HepG2 (cell line): ENCODE results near the gene RTN4. TPM values are rescaled to one million over a fixed set of nuclear protein-coding genes. Genes with fewer than 3 reads are reported as not detected.

Experiments used
- ATAC-seq: fragments of 200-7000 bp; cut with Tn5 transposase; 3 replicates; pipeline ENCODE4 v1.9.1; 2020; ENCODE audit warnings: mild to moderate bottlenecking, moderate library complexity
- BruUV-seq: library from RNA; stranded (reverse); fragments of 400-500 nt; replicated peaks from 2 replicates; lab custom pipeline; 2021; lab: Mats Ljungman, UMichigan
- CTCF ChIA-PET: fragments of 300-600 bp; formaldehyde crosslinking; extraction: SDS; loops from one replicate; lab custom pipeline; 2021; ENCODE audit warnings: low total read pairs, inconsistent platforms, low intra/inter-chr PET ratio; lab: Yijun Ruan, JAX
- POLR2A ChIA-PET: fragments of 350-600 bp; sonication (Branson Sonifier 250); formaldehyde crosslinking; loops from one replicate; lab custom pipeline; 2020; ENCODE audit warnings: antibody characterized with exemption, inconsistent platforms; lab: Yijun Ruan, JAX
- DNase-seq: peaks from one replicate; pipeline ENCODE4 v3.0.0-alpha.2; 2015; ENCODE audit warnings: low spot score
- FAIRE-seq: peaks from 3 replicates; lab custom pipeline; 2011; peaks lifted over from hg19 to GRCh38; lab: Jason Lieb, UNC
- H2AFZ ChIP-seq: one replicate; pipeline ENCODE4 v1.6.1; 2011; ENCODE audit warnings: low read length, inconsistent platforms
- H3K27ac ChIP-seq: fragments of 300-600 bp; 3 replicates; pipeline ENCODE4 v1.8.0; 2011; ENCODE audit warnings: mixed run types, mild to moderate bottlenecking, mixed read lengths, low read length, inconsistent platforms; ENCODE audit not compliant: insufficient read depth; ENCODE audit errors: extremely low read length
- H3K27me3 ChIP-seq, 2 experiments: fragments of 200-600 bp in 1 of 2; 2 replicates in 1 of 2; 3 replicates in 1 of 2; pipeline versions ENCODE4 v1.6.0 to v1.8.0; 2011; ENCODE audit warnings: low read length in 2 of 2, mild to moderate bottlenecking in 2 of 2, moderate library complexity in 2 of 2, inconsistent platforms in 1 of 2; ENCODE audit not compliant: insufficient read depth in 2 of 2, control insufficient read depth in 1 of 2
- H3K36me3 ChIP-seq, 2 experiments: fragments of 200-600 bp in 1 of 2; replicated peaks in 1 of 2; 2 replicates in 1 of 2; 3 replicates in 1 of 2; pipeline versions ENCODE4 v1.5.1 to v1.8.0; 2011; ENCODE audit warnings: low read length in 2 of 2, inconsistent platforms in 1 of 2; ENCODE audit not compliant: insufficient read depth in 2 of 2, control insufficient read depth in 1 of 2
- H3K4me1 ChIP-seq: 2 replicates; pipeline ENCODE4 v1.5.1; 2012; ENCODE audit warnings: low read length, inconsistent platforms; ENCODE audit not compliant: insufficient read depth
- H3K4me2 ChIP-seq: 2 replicates; pipeline ENCODE4 v1.6.0; 2011; ENCODE audit warnings: low read depth, low read length, inconsistent platforms
- H3K4me3 ChIP-seq, 3 experiments: fragments of 200-600 bp in 1 of 3; sonication (generic), shearing (Covaris generic) in 1 of 3; replicated peaks in 1 of 3; 2 replicates each; pipeline ENCODE4 v1.5.1; 2011 to 2016; ENCODE audit warnings: low read length in 3 of 3, inconsistent platforms in 2 of 3, low read depth in 2 of 3, mild to moderate bottlenecking in 2 of 3, control low read depth in 1 of 3, mixed read lengths in 1 of 3; ENCODE audit not compliant: insufficient read depth in 1 of 3
- H3K79me2 ChIP-seq: one replicate; pipeline ENCODE4 v1.6.1; 2011; ENCODE audit warnings: low read length, inconsistent platforms; ENCODE audit not compliant: insufficient read depth
- H3K9ac ChIP-seq: 2 replicates; pipeline ENCODE4 v1.6.0; 2011; ENCODE audit warnings: mild to moderate bottlenecking, low read depth, low read length, inconsistent platforms; ENCODE audit not compliant: insufficient read depth
- H3K9me3 ChIP-seq: 2 replicates; pipeline ENCODE4 v1.5.1; 2012; ENCODE audit warnings: mild to moderate bottlenecking, low read length
- H4K20me1 ChIP-seq: 2 replicates; pipeline ENCODE4 v1.6.0; 2011; ENCODE audit warnings: inconsistent platforms, mild to moderate bottlenecking, low read length, moderate library complexity; ENCODE audit not compliant: insufficient read depth
- ARNT2 ChIP-seq: sonication (generic); formaldehyde crosslinking; IDR thresholded peaks from 2 replicates; pipeline ENCODE4 v1.8.0; 2022; ENCODE audit warnings: mild to moderate bottlenecking, low read depth, missing genetic modification reagents, moderate library complexity
- CEBPG ChIP-seq: IDR thresholded peaks from 2 replicates; pipeline ENCODE4 v1.6.1; 2016
- CREBL2 ChIP-seq: sonication (generic); formaldehyde crosslinking; IDR thresholded peaks from 2 replicates; pipeline ENCODE4 v1.8.1; 2023; ENCODE audit warnings: missing genetic modification reagents, mild to moderate bottlenecking, borderline replicate concordance
- FOSL2 ChIP-seq: sonication (generic); formaldehyde crosslinking; IDR thresholded peaks from 2 replicates; pipeline ENCODE4 v1.4.0; 2020; ENCODE audit warnings: missing genetic modification reagents
- MAX ChIP-seq: IDR thresholded peaks from 2 replicates; pipeline ENCODE4 v1.6.1; 2012; ENCODE audit warnings: inconsistent platforms
- NFAT5 ChIP-seq: sonication (generic); formaldehyde crosslinking; IDR thresholded peaks from 2 replicates; pipeline ENCODE4 v1.4.0; 2020; ENCODE audit warnings: missing genetic modification reagents
- NFRKB ChIP-seq: fragments of 450-650 bp; IDR thresholded peaks from 2 replicates; pipeline ENCODE4 v1.6.1; 2017
- PHF20 ChIP-seq: sonication (generic); formaldehyde crosslinking; IDR thresholded peaks from 2 replicates; pipeline ENCODE4 v1.5.0; 2020; ENCODE audit warnings: mild to moderate bottlenecking, missing genetic modification reagents
- SP1 ChIP-seq, 2 experiments: fragments of 450-650 bp in 1 of 2; sonication (generic) in 1 of 2; formaldehyde crosslinking in 1 of 2; IDR thresholded peaks; 2 replicates each; pipeline versions ENCODE4 v1.4.0 to v1.6.1; 2016 to 2020; ENCODE audit warnings: missing genetic modification reagents in 1 of 2
- TEAD2 ChIP-seq: sonication (generic); formaldehyde crosslinking; IDR thresholded peaks from 2 replicates; pipeline ENCODE4 v1.9.0; 2021; ENCODE audit warnings: missing genetic modification reagents
- U2AF2 ChIP-seq: fragments of 200-400 bp; formaldehyde crosslinking; IDR thresholded peaks from 2 replicates; pipeline ENCODE4 v1.6.1; 2017; ENCODE audit warnings: low read depth, mild to moderate bottlenecking, low read length
- ZNF136 ChIP-seq: sonication (generic); formaldehyde crosslinking; IDR thresholded peaks from 2 replicates; pipeline ENCODE4 v1.8.1; 2022; ENCODE audit warnings: low read depth, mild to moderate bottlenecking, moderate library complexity, missing genetic modification reagents
- ZNF362 ChIP-seq: sonication (generic); formaldehyde crosslinking; IDR thresholded peaks from 2 replicates; pipeline ENCODE4 v1.4.0; 2020; ENCODE audit warnings: missing genetic modification reagents, mild to moderate bottlenecking, borderline replicate concordance
- ZNF567 ChIP-seq: sonication (generic); formaldehyde crosslinking; IDR thresholded peaks from 2 replicates; pipeline ENCODE4 v1.8.1; 2023; ENCODE audit warnings: mild to moderate bottlenecking, missing genetic modification reagents, borderline replicate concordance
- ZNF580 ChIP-seq: IDR thresholded peaks from 2 replicates; pipeline ENCODE4 v1.6.1; 2016; ENCODE audit warnings: low read depth, borderline replicate concordance
- ZNF788 ChIP-seq: sonication (generic); formaldehyde crosslinking; IDR thresholded peaks from 2 replicates; pipeline ENCODE4 v1.5.0; 2020; ENCODE audit warnings: mild to moderate bottlenecking, missing genetic modification reagents, borderline replicate concordance
- ZNF83 ChIP-seq: sonication (generic); formaldehyde crosslinking; IDR thresholded peaks from 2 replicates; pipeline ENCODE4 v1.4.0; 2020; ENCODE audit warnings: missing genetic modification reagents, mild to moderate bottlenecking, borderline replicate concordance
- WGBS: methylation state at CpG from one replicate; pipeline ENCODE4 v1.1.6; 2017; ENCODE audit warnings: low lambda C conversion rate; 5-methylcytosine and 5-hydroxymethylcytosine counted together
- in situ Hi-C: cut with HindIII; loops from 2 replicates; pipeline ENCODE4 v1.10.0; 2017; ENCODE audit warnings: low pct_unique_long_range_greater_than_20kb; ENCODE audit not compliant: extremely low pct_ligation_motif_present
- intact Hi-C: fragments of 100-400 bp; cut with micrococcal nuclease; formaldehyde crosslinking; loops from one replicate; pipeline ENCODE4 v1.10.0; 2022; ENCODE audit not compliant: unreplicated experiment
- polyA plus RNA-seq, 8 experiments: library from polyadenylated mRNA; depleted of rRNA in 3 of 8; stranded (reverse) in 7 of 8; unstranded in 1 of 8; fragments of >200 nt; fragmentation: Illumina TruSeq in 4 of 8; extraction: Trizol in 4 of 8; gene quantifications; 2 replicates each; pipeline versions ENCODE4 v1.2.1 to v1.2.3, GENCODE V29; 2011 to 2016; ENCODE audit warnings: low read depth in 4 of 8, missing spikeins in 1 of 8, mixed read lengths in 1 of 8; ENCODE audit not compliant: insufficient read depth in 1 of 8
- total RNA-seq, 5 experiments: library from RNA; depleted of rRNA; stranded (reverse); fragments of >200 nt; fragmentation: Illumina TruSeq; extraction: Trizol; gene quantifications; 2 replicates each; pipeline ENCODE4 v1.2.3, GENCODE V29; 2016; ENCODE audit warnings: low read depth in 1 of 5

RTN4 gene
- total and polyA plus RNA-seq, 2 of the 13 experiments (the other 11 are each of a cell fraction or from before 2014, with no cell fraction given) = 98.4 to 133 TPM

- TF ChIP-seq NFAT5 (no peak), ARNT2 (CRISPR knock-in tag) (no peak), SP1 (IDR thresholded peaks at IDR 0.05) (no peak), SP1 (CRISPR knock-in tag; IDR thresholded peaks at IDR 0.05) (no peak), ZNF580 (no peak), PHF20 (no peak)
Observed at GRCh38 chr2:54948120-54948519, 102.1 kb downstream of the RTN4 start (continued).

- Histone ChIP-seq H3K4me3 (no peak overlapping the region), H3K4me1 (peaks cover 13% of the 10 kb centered on the region), H3K9me3 (no peaks in the 10 kb centered on the region), H2AFZ (no peak overlapping the region), H3K27me3 (no peaks in the 10 kb centered on the region), H3K79me2 (no peaks in the 10 kb centered on the region), H3K27ac (no peak overlapping the region), H3K9ac (no peak overlapping the region), H3K36me3 (no peaks in the 10 kb centered on the region), H4K20me1 (no peaks in the 10 kb centered on the region), H3K4me2 (no peak overlapping the region)
- CTCF ChIA-PET = no interaction called here
- BruUV-seq = no TSS peak
- FAIRE-seq = no peak
- POLR2A ChIA-PET = no interaction called here
- ATAC-seq = no peak
- no peak for DNase-seq
- no peak for TF ChIP-seq ZNF362 (CRISPR knock-in tag)
- TF ChIP-seq ZNF788 = no peak
- no peak for TF ChIP-seq FOSL2 (CRISPR knock-in tag)
- no peak for TF ChIP-seq CEBPG (CRISPR knock-in tag)
- no peak for TF ChIP-seq ZNF83 (CRISPR knock-in tag)
- no peak for TF ChIP-seq ZNF567 (CRISPR knock-in tag)
- TF ChIP-seq NFRKB = no peak
- TF ChIP-seq TEAD2 (CRISPR knock-in tag) = no peak
- no peak for TF ChIP-seq ZNF136
- no peak for TF ChIP-seq CREBL2 (CRISPR knock-in tag)
- TF ChIP-seq U2AF2 = no peak
- TF ChIP-seq MAX = no peak
- intact Hi-C loops = no loop called here
- 93% methylated on average over 9 of the region's 9 CpGs for WGBS
- in situ Hi-C loops = no loop called here
Observed at GRCh38 chr2:54947646-54948045, 102.6 kb downstream of the RTN4 start.
